Neutrophil (primary cell): ENCODE data around the gene ZNF689.

Source experiments
- H3K27ac ChIP-seq: fragments of 200-600 bp; sonication (generic); 2 replicates; pipeline ENCODE4 v1.5.1; 2016; ENCODE audit warnings: mild to moderate bottlenecking, moderate library complexity
- H3K27me3 ChIP-seq: fragments of 200-600 bp; sonication (generic); 2 replicates; pipeline ENCODE4 v1.6.0; 2016; ENCODE audit warnings: mild to moderate bottlenecking
- H3K36me3 ChIP-seq: fragments of 200-600 bp; sonication (generic); 2 replicates; pipeline ENCODE4 v1.5.1; 2017
- H3K4me1 ChIP-seq, 2 experiments: fragments of 200-600 bp in 1 of 2; sonication (generic) in 1 of 2; 1 replicate in 1 of 2; 2 replicates in 1 of 2; pipeline versions ENCODE4 v1.5.1 to v1.6.1; 2013 to 2016; ENCODE audit warnings: low read depth in 1 of 2, low read length in 1 of 2, mild to moderate bottlenecking in 1 of 2, moderate library complexity in 1 of 2; ENCODE audit not compliant: control insufficient read depth in 1 of 2, insufficient read depth in 1 of 2
- H3K4me3 ChIP-seq, 2 experiments: fragments of 200-600 bp in 1 of 2; sonication (generic) in 1 of 2; 1 replicate in 1 of 2; 2 replicates in 1 of 2; pipeline ENCODE4 v1.5.1; 2013 to 2016; ENCODE audit warnings: low read depth in 1 of 2, low read length in 1 of 2, mild to moderate bottlenecking in 1 of 2, moderate library complexity in 1 of 2
- H3K9me3 ChIP-seq: fragments of 200-600 bp; sonication (generic); 2 replicates; pipeline ENCODE4 v1.5.1; 2016
- TF ChIP-seq, protein P1 (sequence below): fragments of 200-600 bp; sonication (generic); IDR thresholded peaks from 2 replicates; pipeline ENCODE4 v1.5.1; 2016; ENCODE audit warnings: antibody characterized with exemption

Gene ZNF689

DNA sequence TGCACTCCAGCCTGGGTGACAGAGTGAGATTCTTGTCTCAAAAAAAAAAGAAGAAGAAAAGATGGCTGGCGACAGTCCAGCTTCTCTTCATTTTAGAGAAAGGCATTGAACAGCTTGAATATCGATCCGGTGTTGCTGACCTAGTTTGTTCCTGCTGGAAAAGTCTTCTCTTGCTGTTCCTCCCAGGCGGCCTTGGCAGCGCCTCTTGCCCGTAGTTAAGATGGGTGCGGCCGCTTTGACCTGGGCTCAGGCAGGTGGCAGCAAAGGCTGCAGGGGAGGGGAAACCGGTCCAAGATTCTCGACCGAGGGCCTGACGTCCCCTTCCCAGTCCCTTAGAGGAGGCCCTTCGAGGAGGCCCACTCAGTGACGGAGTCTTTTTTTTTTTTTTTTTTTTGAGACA, 48.2 kb downstream of the ZNF689 start:
- no peaks in the 10 kb centered on the region for H3K36me3 ChIP-seq
- H3K27ac ChIP-seq: peak overlapping the region; percentile 79
- peaks cover 26% of the 10 kb centered on the region in 2 experiments for H3K4me1 ChIP-seq
- TF ChIP-seq, protein P1, sequence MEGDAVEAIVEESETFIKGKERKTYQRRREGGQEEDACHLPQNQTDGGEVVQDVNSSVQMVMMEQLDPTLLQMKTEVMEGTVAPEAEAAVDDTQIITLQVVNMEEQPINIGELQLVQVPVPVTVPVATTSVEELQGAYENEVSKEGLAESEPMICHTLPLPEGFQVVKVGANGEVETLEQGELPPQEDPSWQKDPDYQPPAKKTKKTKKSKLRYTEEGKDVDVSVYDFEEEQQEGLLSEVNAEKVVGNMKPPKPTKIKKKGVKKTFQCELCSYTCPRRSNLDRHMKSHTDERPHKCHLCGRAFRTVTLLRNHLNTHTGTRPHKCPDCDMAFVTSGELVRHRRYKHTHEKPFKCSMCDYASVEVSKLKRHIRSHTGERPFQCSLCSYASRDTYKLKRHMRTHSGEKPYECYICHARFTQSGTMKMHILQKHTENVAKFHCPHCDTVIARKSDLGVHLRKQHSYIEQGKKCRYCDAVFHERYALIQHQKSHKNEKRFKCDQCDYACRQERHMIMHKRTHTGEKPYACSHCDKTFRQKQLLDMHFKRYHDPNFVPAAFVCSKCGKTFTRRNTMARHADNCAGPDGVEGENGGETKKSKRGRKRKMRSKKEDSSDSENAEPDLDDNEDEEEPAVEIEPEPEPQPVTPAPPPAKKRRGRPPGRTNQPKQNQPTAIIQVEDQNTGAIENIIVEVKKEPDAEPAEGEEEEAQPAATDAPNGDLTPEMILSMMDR: no peak
- H3K4me3 ChIP-seq: peak overlapping the region; percentile 64 to 70
- no peaks in the 10 kb centered on the region for H3K27me3 ChIP-seq
- H3K9me3 ChIP-seq: no peaks in the 10 kb centered on the region

DNA sequence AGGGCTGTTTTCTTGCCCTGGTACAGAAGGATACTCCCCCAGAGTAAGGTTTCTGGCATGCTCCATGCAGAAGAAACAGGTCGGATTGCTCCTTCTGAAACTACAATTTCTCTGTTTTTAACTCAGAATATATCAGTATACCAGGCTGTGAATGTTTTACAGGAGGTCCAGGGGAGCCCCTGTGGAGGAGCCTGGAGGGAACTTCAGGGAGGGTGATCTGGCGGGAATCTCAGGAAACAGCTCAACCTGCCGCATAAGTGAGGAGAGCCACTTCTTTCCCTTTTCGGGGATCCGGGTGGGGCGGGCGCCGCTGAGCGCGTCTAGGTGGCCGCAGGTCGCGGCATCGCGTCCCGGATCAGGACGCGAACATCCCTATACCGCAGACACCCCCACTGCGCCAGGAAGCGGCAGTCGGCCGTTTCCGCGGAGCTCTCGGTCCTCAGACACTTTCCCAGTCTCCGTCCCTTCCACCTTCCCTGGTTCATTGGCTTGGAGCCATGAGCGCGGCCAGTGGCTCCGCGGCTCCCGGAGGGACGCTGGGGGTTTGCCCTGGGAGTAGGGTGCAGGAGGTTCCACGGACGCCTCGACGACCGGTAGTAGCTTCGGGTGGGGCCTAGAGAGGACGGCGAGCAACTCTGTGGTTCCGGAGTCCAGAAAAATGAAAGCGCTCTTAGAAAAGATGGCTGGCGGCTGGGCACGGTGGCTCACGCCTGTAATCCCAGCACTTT, 48.9 kb downstream of the ZNF689 start:
- H3K27me3 ChIP-seq: no peaks in the 10 kb centered on the region
- H3K36me3 ChIP-seq: peaks cover under 1% of the 10 kb centered on the region
- H3K4me1 ChIP-seq: peaks cover 26 to 28% of the 10 kb centered on the region in 2 experiments
- H3K9me3 ChIP-seq: no peaks in the 10 kb centered on the region
- peak overlapping the region; percentile 79 for H3K27ac ChIP-seq
- TF ChIP-seq, protein P1: no peak
- peak overlapping the region; percentile 64 to 70 for H3K4me3 ChIP-seq

DNA sequence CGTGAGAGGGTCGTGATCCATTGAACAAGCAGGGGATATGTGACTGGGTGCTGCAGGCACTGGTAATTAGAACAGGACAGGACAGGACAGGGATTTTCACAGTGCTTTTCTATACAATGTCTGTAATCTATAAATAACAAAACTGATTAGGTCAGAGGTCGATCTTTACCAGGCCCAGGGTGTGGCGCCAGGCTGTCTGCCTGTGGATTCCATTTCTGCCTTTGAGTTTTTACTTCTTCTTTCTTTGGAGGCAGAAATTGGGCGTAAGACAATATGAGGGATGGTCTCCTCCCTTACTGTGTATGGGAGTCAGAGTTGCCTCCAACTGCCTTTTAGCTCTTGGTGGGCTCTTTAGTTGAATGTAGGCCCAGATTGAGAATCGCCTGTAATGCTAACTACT, 50.5 kb downstream of the ZNF689 start:
- Histone ChIP-seq H3K27me3 (no peaks in the 10 kb centered on the region), H3K36me3 (peaks cover 15% of the 10 kb centered on the region), H3K4me3 (no peak overlapping the region), H3K27ac (no peak overlapping the region), H3K4me1 (peaks cover 26 to 28% of the 10 kb centered on the region in 2 experiments), H3K9me3 (no peaks in the 10 kb centered on the region)
- TF ChIP-seq, protein P1: no peak

DNA sequence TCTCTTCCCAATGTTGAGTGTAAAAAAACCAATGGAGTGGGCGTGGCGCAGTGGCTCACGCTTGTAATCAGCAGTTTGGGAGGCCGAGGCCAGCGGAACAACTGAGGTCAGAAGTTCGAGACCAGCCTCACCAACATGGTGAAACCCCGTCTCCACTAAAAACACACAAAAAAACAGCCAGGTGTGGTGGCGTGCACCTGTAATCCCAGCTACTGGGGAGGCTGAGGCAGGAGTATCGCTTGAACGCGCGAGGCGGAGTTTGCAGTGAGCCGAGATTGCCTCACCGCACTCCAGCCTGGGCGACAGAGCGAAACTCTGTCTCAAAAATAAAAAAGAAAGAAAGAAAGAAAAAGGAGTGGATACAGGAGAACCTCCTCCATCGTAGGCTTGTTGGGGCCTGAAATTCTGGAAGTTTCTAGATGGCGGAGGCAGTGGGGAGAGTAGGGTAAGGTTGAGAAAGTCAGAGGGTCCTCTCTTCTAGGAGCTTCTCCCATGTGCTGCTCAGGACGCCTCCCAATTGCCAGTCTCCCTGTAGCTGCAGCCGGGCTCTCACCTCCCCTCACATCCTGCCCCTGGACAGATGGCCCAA, 51.3 kb downstream of the ZNF689 start:
- TF ChIP-seq, protein P1: no peak
- Histone ChIP-seq H3K4me1 (peaks cover 26 to 28% of the 10 kb centered on the region in 2 experiments), H3K27me3 (no peaks in the 10 kb centered on the region), H3K4me3 (peak overlapping the region; percentile 77 to 99), H3K9me3 (no peaks in the 10 kb centered on the region), H3K27ac (peak overlapping the region; percentile 91), H3K36me3 (peaks cover 15% of the 10 kb centered on the region)

DNA sequence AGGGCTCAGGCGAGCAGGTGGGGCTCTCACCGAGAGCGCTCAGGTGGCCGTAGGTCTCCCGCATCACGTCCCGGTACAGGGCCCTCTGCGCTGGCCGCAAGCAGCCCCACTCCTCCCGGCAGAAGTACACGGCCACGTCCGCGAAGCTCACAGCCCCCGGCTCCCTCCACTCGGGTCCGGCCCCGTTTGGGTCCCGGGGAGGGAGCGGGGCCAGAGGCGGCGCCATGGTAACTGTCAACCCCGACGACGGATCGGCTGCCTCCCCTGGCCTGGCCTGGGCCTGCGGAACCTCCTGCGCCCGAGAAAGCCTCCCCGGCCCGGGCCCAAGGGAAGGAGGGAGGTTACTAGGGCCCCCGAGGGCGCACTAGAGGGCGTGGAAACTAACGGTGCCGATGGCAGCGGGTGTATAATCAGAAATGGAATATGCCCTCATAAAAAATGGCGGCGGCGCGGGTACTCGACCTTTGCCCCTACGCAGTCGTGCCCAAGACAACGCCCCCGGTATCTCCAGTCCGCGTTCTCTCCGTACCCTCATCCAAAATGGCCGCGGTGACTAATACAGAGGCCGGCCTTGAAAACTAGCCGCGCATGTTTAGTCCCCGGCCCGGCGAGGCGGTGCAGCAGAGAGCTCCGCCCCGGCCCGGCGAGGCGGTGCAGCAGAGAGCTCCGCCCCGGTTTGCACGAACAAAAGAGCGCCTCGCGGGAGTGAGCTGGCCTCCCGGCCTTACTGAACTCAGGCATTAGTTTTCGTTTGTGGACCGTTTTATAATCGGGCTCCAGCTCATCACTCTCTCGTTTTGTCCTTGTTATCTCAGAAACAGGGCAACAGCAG, 52.0 kb downstream of the ZNF689 start, which contains the start of gene ZNF764:
ZNF764 (minus strand) TSS at position 418 of the 832 bp plus-strand sequence; CDS start at position 226, 192 bp downstream.
- Histone ChIP-seq H3K36me3 (peaks cover 15% of the 10 kb centered on the region), H3K4me1 (peaks cover 31 to 33% of the 10 kb centered on the region in 2 experiments), H3K27me3 (no peaks in the 10 kb centered on the region), H3K27ac (peak within 1 kb of the TSS; percentile 91), H3K9me3 (no peaks in the 10 kb centered on the region), H3K4me3 (peak within 1 kb of the TSS; percentile 77 to 99)
- TF ChIP-seq, protein P1: peak; percentile 44
